ENCODE data around the gene TMEM44.

DNA sequence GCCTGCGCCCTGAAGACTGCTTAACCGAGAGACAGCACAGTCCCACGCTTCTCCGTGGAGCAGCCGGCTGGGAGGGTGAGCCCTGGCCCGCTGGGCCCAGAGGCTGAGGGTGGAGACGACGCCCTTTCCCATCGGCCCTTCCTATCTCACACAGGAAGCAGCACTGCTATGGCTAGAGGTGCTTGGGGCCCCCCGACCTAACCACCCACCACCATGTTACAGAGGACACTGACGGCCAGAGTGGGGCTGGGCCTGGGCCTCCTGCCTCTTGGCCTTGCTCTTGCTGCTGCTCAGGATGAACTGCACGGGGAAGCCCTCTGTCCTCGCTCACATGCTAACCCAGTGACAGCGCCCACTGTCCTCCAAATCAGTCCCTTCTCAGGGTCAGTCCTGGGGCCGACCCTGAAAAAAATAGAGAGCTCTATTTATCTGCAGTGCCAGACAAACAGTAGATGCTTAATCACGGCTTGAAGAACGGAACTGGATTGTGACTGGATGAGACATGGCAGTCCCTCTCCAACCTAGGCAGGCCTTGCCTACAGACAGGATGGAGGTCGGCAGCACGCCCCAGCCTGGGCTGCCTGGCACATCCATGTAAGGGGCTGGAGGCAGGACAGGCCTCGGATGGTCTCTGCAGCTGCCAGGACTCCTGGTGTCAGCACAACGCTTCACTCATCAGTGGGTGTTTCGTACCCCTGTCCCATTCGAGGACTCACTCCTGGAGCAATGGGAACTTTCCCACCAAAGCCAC, 14.2 kb downstream of the TMEM44 start:
- TF ChIP-seq, protein P1, sequence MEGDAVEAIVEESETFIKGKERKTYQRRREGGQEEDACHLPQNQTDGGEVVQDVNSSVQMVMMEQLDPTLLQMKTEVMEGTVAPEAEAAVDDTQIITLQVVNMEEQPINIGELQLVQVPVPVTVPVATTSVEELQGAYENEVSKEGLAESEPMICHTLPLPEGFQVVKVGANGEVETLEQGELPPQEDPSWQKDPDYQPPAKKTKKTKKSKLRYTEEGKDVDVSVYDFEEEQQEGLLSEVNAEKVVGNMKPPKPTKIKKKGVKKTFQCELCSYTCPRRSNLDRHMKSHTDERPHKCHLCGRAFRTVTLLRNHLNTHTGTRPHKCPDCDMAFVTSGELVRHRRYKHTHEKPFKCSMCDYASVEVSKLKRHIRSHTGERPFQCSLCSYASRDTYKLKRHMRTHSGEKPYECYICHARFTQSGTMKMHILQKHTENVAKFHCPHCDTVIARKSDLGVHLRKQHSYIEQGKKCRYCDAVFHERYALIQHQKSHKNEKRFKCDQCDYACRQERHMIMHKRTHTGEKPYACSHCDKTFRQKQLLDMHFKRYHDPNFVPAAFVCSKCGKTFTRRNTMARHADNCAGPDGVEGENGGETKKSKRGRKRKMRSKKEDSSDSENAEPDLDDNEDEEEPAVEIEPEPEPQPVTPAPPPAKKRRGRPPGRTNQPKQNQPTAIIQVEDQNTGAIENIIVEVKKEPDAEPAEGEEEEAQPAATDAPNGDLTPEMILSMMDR (IDR thresholded peaks at IDR 0.05) = no peak
- TF ChIP-seq KAT7 (CRISPR knock-in tag; IDR thresholded peaks at IDR 0.05; ENCODE audit: borderline replicate concordance) = no peak
- TF ChIP-seq, protein P2, sequence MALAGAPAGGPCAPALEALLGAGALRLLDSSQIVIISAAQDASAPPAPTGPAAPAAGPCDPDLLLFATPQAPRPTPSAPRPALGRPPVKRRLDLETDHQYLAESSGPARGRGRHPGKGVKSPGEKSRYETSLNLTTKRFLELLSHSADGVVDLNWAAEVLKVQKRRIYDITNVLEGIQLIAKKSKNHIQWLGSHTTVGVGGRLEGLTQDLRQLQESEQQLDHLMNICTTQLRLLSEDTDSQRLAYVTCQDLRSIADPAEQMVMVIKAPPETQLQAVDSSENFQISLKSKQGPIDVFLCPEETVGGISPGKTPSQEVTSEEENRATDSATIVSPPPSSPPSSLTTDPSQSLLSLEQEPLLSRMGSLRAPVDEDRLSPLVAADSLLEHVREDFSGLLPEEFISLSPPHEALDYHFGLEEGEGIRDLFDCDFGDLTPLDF (CRISPR knock-in tag; IDR thresholded peaks at IDR 0.05) = no peak
- TF ChIP-seq JUN (CRISPR knock-in tag; IDR thresholded peaks at IDR 0.05) = no peak

All from WTC11 (cell line).